GM19238 (cell line): ENCODE results near the gene UGT1A8.
"Not testable (repeated sequence)": the region's sequence is repeated elsewhere in the genome, so short reads cannot be mapped to it uniquely, and the experiment has no call there.

Experiments used
- DNase-seq: peaks from one replicate; pipeline ENCODE4 v3.0.0; 2011; ENCODE audit warnings: low spot score; ENCODE audit not compliant: insufficient read length

Gene UGT1A8

DNA sequence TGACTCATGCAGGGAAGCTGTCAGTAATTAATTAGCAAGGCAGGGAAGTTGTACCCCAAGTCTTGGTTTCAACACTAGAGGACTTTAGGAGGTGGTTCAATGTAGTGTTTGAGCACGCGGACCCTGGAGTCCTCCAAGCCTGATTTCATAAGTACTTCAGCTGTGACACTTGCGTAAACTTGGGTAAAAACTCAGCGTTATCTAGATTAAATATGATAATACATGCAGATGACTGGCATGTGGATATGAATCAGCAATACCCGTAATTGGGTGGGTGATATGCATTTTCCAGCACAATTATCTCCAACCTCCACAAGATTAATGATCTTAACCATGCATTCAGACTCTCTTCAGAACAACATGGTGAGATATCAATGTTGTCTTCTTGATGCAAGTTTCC is 69.5 kb downstream of the UGT1A8 start:
- no peak for DNase-seq

DNA sequence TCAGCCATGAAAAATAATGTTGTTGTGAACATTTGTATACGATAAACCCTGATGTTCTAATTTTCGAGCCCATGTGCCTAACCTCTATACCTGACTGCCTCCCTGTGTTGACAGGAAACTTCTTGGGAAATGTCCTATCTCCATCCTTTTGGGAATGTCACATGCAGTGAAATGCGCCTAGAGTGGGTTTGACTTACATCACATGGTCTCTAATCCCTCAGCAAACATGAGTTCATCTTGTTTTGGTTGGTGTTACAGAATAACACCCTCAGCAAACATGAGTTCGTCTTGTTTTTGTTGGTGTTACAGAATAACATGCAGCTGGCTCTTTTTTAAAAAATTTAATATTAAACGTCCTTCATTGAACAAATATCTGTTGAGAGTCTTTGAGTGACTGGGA is 70.9 kb downstream of the UGT1A8 start:
- no peak for DNase-seq

DNA sequence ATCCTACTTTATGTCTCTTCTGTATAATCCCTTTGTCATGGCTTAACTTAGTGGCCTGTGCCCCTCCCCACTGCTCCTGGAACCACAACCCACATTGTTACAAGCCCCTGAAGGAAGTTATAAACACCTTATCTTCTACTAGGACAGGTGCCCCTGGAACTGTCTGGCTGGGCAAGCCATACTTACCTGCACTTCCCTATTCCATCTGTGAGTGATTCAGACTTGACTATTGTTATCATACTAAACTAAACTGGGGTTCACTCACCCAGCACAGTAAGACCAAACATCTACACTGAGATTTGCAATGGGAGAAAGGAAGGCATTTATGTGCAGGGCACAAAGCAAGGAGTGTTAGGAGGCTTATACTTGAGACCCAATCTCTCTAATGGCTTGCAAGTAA is 71.6 kb downstream of the UGT1A8 start:
- DNase-seq: no peak

DNA sequence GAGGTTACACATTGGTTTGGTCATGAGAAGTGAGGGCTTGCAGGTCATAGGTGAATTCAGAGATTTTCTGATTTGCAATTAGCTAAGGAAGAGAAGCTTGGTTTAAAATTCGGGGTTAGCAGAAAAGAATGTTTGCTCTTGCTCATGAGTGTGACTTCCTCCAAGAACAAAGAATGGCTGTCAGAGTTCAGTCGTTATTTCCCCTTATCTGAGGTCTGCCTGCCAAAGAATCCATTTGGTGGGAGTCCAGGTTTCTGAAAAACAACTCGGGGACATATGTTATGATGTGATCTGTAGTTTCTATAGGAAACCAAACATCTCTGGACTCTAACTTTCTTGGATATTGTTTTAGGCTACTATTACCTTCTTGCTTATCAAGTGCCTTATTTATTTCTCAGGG is 72.1 kb downstream of the UGT1A8 start:
- no peak for DNase-seq

DNA sequence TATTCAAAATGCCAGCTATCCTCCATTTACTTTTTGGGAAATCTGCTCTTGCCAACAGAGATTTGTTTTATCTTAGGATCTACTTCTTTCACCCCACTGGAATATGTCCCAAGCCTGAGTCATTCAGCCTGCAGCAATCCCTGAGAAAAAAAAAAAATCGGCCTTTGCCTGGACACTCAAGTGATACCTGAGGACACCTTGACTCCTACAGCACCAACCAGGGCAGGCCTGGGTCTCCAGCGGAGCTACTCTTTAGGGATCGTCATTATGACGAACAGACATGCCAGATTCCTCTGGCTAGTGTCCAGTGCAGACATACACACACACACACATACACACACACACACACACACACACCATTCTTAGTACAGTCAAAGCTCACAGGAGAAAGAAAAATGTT is 73.0 kb downstream of the UGT1A8 start:
- no peak for DNase-seq

DNA sequence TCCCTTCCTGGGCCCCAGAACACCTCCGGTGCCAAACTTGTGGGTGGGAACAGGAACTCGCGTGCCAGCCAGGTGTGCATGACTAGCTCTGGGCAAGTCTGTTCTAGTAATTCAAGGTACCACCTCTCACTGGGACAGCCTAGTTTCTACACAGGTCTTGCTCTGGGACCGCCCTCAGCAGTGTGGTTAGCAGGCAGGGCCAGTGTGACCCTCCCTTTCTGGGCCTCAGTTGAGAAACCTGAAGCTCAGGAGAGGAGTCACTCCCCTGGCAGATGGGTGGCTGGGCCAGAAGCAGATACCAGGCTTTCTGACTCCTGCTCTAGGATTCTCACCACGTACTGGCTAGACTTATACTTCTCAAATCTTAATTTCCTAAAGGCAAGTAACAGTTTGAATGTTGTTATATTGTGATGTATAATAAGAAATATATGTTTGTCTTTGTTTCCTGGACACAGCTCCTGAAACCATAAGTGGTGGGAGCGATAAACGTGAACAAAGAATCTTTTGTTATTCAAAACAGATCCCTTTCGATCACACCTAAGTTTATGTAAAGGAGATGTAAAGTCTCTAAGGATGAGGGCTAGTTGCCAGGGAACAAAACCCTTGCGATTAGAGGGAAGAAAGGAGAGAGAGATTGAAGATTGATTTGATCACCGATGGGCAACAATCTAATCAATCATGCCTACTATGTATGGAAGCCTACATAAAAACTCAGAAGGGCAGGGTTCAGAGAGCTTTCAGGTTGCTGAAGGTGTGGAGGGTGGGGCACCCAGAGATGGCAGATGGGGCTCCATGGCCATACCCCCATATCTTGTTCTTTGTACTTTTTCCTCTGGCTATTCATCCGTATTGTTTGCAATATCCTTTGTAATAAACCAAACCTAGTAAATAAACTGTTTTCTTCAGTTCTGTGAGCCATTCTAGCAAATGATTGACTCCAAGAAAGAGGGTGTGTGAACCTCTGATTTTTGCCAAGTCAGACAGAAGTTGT is 74.3 kb downstream of the UGT1A8 start:
- no peak for DNase-seq

DNA sequence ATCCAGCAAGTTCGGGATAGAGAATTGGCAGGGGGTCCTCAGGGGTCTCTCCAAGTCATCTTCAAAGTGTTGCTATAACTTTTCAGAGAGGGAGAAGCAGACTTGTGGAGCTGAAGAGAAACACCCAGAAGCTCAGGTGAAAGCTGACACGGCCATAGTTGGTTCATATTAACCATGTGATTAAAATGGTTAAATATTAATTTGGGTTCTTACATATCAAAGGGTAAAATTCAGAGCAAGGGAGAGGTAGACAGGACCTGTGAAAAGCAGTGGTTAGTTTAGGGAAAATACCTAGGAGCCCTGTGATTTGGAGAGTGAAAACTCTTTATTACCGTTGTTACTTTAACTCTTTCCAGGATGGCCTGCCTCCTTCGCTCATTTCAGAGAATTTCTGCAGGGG is 75.2 kb downstream of the UGT1A8 start, which contains the start of gene UGT1A6:
TSS of gene UGT1A6 (plus strand) at position 243 of the 400 bp plus-strand sequence. CDS start at position 358, 115 bp downstream.
- DNase-seq: no peak

DNA sequence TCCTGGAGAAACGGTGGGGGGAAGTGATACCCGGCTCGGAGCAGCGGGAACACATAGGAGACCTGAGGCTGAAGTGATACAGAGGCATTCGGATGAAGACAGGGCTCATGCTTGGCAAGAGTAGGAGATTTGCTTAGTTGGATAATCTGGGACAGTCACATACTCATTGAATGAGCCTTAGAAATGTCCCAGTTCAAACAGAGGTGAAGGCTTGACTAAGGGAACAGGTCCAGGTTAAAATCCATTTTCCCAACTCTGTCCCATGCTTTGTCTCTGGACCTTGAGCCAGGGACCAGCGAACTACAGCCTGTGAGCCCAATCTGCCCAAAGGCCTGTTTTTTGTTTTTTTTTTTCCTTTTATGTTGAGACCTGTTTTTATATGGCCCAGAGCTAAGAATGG is 76.5 kb downstream of the UGT1A8 start:
- no peak for DNase-seq

DNA sequence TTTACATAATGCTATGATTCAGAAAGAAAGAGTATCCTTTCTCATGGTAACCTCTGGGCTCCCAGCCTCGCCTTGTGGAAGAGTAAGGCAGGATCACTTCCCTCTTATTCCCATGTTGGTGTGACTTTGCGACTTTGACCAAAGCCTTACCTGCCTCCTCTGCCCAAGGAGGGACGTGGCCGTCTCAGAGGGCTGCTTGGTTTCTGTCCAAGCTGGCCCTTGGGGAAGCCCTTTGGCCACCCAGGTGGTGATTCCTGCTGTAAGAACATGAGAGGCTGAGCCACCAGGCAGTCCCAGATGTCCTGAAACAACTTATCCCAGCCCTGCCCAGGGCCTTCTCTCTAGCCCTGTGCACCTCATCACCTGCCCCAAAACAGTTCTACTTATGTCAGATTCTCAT is 81.3 kb downstream of the UGT1A8 start:
- DNase-seq: no peak

DNA sequence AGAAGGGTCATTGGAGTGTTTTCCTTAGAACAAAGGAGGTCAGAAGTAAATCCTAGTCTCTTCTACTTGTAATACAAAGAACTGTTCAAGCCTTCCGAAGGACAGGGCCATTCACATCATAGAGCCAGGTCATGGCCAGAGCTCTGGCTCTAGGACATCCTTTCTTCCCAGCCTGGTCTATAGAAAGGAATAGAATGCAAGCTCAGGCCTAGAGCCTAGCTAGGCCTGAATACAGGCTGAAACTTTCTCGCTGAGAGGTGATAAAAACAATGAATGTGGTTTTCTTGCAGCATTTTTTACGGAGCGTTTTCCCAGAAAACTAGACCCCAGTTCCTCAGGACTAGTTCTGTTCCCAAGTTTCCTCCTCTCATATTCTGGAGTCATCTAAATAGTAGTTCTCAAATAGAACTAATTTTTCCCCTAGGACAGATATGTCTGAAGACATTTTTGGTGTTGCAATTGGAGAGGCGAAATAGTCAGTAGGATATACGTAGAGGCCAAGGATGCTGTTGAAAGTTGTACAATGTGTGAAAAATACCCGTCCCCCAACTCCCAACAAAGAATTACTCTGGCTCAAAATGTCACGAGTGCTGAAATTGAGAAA is 82.1 kb downstream of the UGT1A8 start:
- no peak for DNase-seq

DNA sequence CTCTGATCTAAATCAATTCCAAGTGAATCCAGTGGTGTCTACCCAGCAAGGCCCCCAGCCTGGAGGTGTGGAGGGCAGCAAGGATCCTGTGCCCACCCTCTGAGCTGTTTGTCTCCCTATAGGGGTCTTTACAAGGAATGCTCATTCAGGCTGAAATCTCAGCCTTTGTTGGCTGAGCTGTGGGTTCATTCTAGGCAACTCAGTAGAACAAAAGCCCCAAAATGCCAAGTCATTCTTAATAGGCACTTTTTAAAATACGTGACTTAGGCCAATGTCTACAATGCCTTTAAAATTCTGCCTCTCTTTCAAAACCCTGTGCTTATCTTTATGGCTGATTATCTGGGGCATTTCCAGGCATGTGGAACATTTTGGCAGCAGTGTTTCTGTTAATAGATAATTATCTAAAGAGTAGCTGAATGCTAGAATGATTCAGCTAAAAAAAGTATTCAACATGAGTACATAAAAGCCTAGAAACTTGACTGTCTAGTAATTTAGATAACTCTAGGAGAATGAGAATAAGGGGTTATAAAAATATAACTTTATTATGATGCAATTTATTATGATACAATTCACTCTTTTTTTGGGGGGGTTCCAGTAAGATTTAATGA is 82.7 kb downstream of the UGT1A8 start:
- no peak for DNase-seq

DNA sequence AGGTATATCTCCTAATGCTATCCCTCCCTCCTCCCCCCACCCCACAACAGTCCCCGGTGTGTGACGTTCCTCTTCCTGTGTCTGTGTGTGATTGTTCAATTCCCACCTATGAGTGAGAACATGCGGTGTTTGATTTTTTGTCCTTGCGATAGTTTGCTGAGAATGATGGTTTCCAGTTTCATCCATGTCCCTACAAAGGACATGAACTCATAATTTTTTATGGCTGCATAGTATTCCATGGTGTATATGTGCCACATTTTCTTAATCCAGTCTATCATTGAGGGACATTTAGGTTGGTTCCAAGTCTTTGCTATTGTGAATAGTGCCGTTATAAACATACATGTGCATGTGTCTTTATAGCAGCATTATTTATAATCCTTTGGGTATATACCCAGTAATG is 83.4 kb downstream of the UGT1A8 start:
- not testable (repeated sequence) for DNase-seq

DNA sequence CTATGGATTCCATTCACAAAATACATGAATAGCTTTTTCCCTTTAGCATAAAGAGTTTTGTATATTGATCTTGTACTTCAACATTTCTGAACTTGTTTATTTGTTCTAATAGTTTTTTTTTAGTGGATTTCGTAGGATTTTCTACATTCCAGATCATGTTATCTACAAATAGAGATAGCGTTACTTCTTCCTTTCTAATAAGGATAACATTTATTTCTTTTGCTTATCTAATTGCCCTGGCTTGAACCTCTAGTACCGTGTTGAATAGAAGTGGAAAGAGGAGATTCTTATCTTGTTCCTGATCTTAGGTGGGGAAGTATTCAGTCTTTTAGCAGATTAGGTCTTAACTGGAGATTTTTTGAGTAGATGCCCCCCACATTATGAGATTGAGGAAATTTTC is 84.8 kb downstream of the UGT1A8 start:
- no peak for DNase-seq

DNA sequence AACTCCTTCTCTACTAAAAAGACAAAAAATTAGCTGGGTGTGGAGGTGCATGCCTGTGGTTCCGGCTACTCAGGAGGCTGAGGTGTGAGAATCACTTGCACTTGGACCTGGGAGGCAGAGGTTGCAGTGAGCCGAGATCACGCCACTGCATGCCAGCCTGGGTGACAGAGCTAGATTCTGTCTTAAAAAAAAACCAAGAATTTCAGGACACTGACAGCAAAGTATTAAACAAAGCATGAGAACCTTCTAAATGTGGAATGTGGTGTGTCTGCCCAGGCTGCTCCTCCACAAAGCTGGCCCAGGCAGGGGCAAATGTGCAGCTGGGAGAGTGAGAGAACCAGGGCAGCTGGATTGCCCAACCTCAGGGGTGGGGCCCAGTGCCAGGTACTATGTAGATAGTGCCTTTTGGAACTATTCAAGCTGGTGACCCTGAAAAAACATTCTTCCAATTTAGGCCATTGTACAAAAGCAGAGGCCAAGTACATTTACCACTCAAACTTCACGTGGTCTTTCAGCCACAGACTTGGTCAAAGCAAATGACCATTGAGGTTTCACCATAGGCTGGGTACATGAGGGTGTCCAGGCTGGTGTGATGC is 88.6 kb downstream of the UGT1A8 start:
- DNase-seq: no peak

DNA sequence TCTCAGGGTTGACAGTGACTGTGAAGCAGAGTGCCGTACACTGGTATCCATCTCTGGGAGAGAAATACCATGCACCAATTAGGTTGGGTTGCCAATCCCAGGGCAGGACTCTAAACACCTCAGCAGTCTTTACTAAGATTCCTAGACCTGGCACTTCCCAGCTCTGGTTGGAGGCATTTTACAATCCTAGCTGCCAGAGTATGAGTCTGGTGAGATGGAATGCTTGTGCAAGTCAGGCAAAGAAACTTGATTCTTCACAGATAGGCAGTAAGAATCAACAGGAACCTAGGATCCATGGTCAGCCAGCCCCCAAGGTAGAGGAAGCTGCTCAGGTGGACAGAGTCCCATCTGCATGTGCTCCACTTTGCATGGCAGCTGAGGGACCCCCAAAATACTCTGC is 89.3 kb downstream of the UGT1A8 start:
- DNase-seq: no peak

DNA sequence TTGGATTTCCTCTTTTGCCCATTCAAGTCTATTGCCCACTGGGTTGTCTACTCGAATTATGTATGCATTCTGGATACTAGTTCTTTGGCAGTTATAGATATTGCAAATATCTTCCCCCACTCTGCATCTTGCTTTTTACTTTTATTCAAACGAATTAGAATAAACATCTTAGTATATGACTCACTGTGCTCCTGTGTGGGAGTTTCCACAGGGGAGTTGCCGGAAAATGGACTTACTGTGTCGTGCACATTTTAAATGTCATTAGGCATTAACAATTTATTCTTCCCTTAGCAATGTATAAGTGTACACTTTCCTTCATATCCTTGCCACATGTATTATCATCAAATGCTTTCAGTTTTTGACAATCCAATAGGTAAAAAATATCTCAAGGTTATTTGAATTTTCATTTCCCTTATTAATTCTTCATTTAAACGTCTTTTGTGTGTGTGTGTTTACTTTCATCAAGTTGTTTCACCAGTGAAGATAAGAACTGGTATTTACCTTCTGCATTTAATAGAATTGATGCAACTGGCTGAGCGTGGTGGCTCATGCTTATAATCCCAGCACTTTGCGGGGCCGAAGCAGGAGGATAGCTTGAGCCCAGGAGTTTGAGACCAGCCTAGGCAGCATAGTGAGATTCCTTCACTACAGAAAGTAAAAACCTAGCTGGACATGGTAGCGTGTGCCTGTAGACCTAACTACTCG is 90.7 kb downstream of the UGT1A8 start:
- no peak for DNase-seq

DNA sequence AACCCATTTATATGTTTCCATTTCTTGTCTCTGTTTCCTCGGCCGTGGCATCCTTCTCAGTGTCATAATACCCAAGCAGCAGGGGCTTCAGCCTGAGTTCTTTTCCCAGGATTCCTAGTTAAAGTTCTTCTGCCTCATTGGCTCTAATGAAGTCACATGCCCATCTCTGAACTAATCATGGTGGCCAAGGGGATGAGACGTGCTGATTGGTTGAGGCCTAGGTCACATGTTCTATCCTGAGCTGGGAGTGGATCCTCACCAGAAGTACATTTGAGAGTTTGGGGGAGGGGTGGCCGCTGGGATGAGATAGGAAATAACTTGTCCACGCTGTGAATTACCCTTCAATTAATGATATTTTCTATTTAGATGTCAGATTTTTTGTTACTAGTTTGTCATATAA is 91.5 kb downstream of the UGT1A8 start:
- no peak for DNase-seq

DNA sequence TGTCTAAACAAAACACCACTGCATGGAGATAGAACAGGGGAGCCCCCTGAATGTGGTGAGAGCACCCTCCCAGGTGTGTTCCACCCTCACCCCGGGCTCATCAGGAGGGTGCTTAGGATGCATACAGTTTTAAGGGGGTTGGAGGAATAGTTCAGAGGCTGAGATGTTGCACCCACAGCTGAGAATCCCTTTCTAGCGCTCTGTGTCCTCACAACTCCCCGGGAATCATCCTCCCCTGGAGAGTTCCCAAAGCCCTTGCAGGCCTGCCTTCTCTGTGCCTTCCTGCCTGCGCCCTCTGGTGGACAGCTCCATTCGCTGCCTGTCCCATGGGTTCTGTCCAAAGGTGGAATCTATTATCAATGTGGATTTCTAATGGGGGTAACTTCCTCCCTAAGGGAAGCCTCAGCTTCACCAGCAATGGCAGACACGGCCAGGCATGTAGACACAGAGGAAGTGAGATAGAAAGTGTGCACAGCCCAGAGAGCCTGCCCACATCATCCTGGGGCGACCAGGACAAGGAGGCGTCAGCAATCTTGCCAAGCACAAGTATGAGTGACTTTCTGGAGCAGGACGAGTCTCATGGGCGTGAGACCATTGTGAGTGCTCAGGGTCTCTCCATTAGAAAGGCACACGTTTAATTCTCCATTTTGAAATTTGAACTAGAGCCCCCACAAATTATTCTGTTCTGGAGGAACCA is 94.0 kb downstream of the UGT1A8 start:
- DNase-seq: peak; percentile 36

DNA sequence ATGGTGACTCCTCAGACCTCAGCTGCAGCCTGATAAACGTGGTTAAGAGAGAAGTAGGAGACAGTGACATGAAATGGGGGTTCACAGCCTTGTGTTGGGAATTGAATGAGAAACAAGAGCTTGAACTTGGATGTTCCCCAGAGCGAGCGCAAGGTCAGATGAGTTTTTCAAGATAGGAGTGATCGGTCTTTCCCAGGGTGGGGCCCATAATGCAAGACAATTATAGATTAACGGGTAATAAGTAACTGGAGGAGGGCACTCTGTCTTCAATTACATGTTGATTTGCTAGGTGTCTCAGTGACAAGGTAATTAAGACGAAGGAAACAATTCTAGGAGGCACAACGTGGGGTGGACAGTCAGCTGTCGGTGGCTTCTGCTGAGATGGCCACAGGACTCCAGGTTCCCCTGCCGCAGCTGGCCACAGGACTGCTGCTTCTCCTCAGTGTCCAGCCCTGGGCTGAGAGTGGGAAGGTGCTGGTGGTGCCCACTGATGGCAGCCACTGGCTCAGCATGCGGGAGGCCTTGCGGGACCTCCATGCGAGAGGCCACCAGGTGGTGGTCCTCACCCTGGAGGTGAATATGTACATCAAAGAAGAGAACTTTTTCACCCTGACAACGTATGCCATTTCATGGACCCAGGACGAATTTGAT is 95.3 kb downstream of the UGT1A8 start, which contains the start of gene UGT1A5:
TSS of gene UGT1A5 (plus strand) at position 297 of the 651 bp plus-strand sequence. CDS start at position 382, 85 bp downstream.
- no peak for DNase-seq

DNA sequence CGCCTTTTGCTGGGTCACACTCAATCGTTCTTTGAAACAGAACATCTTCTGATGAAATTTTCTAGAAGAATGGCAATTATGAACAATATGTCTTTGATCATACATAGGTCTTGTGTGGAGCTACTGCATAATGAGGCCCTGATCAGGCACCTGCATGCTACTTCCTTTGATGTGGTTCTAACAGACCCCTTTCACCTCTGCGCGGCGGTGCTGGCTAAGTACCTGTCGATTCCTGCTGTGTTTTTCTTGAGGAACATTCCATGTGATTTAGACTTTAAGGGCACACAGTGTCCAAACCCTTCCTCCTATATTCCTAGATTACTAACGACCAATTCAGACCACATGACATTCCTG is 95.8 kb downstream of the UGT1A8 start:
- DNase-seq: no peak
